Renal pelvis (tissue), 3 donors: ENCODE data around the gene PKHD1. TPM values are rescaled to one million over a fixed set of nuclear protein-coding genes. Genes with fewer than 3 reads are reported as not detected.

Experiments used
- polyA plus RNA-seq, 3 donors: library from polyadenylated mRNA; unstranded; fragments of 120-200 nt; gene quantifications; one replicate each; pipeline ENCODE4 v1.2.1, GENCODE V29; 2013; ENCODE audit not compliant: insufficient read length in 3 of 3

Gene PKHD1
- polyA plus RNA-seq, 3 donors, result 18.3 to 35.8 (median 26.8) TPM

Other genes starting within 250 kb of the PKHD1 start
- not detected for gene IL17A, start 98.8 kb upstream of the PKHD1 start, polyA plus RNA-seq
- under 1 TPM; 0.27 to 0.53 (median 0.36) TPM for gene IL17F, start 156.9 kb upstream of the PKHD1 start, polyA plus RNA-seq
- gene MCM3, start 197.1 kb upstream of the PKHD1 start, polyA plus RNA-seq, result 100 to 1,000 TPM; 127 to 142 (median 138) TPM